Kidney tubule cell (primary cell): ENCODE data around the gene SEC62.
A peak's percentile ranks its signal among the peaks of the same experiment; 100 is the strongest.

Source experiments
- DNase-seq: peaks from one replicate; pipeline ENCODE4 v3.0.0-alpha.2; 2018; ENCODE audit warnings: low spot score

The SEC62 gene

DNA sequence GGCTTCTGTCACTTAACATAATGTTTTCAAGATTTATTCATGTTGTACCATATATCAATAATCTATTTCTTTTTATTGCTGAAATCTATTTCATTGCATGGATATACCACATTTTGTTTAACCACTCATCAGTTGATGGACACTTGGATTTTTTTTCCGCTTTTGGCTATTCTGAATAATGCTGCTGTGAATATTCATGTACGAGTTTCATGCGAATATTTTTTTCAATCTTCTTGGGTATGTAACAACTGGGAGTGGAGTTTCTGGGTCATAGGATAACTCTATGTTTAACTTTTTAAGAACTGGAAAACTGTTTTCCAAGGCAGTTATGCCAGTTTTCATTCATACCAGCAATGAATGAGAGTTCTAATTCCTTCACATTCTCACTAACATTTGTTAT is 49.5 kb downstream of the SEC62 start:
- DNase-seq, result no peak

DNA sequence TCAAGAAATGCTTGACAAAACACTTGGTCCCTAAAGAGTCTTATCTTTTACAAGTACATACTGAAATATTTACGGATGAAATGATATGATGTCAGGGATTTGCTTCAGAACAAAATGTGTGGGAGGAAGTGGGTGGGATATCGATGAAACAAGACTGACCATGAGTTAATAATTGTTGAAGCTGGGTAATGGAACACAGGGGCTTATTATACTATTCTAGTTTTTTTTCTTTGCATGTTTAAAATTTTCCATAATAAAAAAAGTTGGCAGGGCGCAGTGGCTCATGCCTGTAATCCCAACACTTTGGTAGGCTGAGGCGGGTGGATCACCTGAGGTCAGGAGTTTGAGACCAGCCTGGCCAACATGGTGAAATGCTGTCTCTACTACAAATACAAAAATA is 52.7 kb downstream of the SEC62 start:
- DNase-seq, result peak; percentile 31

DNA sequence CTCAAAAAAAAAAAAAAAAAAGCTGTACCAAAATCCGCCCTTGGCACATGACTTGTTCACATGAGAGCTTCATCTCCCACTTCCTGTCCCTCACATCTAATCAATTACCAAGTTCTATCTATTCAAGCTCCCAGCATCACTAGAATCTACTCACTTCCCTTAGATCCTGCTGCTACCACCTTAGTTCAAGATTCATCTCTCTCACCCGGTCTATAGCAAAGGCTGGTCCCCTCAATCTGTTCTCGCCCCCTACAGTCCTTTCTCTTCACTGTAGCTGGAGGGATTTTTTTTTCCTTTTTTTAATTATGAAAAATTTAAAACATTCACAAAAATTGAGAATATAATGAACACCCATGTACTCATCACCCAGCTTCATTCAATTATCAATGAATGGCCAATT is 54.5 kb downstream of the SEC62 start:
- no peak for DNase-seq

DNA sequence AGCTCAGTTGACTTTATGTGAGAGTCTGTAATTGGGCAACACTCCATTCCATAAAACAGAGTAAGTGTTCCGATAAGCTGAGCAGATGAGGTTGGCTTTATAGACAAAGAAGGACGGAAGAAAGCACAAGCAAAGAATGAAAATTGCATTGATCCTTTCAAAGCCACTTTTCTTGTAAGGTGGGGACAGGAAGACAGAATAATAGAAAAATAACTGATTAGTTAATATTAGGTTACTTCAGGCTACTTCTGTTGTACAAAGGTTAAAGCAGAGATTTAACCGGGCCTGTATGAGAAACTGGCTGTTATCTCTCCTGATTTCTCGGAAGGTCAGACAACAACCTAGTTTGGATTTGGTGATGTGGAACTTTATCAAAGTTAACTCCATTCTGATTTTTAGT is 55.7 kb downstream of the SEC62 start:
- DNase-seq, result no peak

DNA sequence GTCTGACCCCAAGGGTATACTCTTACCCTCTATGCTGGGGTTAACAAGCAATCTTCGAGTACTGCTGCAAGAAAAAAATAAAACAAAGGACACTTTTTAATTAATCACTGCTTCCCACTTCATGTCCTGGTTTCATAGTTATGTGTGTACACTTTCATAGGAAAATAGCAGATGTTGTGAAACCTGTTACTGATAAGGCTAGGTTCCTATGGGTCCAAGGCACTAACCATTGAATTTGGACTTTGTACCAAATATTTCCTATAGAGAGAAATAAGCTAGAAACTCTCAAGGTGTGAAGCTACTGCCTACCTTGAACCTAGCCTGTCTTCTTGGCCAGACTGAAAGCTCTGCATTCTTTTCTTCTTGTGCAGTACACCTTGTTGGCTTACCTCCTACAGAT is 56.6 kb downstream of the SEC62 start:
- DNase-seq, result no peak

DNA sequence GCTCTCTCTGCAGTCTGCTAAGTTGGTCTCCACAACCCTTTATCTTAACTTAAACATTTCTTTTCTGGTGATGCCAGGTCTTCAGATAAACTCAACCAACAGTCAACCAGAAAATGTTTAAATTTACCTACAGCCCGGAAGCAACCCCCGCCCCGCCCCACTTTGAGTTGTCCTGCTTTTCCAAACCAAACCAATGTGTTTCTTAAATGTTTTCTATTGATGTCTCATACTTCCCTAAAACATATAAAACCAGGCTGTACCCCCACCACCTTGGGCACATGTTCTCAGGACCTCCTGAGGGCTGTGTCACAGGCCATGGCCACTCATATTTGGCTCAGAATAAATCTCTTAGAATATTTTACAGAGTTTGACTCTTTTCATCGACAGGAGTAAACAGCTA is 58.0 kb downstream of the SEC62 start:
- no peak for DNase-seq

DNA sequence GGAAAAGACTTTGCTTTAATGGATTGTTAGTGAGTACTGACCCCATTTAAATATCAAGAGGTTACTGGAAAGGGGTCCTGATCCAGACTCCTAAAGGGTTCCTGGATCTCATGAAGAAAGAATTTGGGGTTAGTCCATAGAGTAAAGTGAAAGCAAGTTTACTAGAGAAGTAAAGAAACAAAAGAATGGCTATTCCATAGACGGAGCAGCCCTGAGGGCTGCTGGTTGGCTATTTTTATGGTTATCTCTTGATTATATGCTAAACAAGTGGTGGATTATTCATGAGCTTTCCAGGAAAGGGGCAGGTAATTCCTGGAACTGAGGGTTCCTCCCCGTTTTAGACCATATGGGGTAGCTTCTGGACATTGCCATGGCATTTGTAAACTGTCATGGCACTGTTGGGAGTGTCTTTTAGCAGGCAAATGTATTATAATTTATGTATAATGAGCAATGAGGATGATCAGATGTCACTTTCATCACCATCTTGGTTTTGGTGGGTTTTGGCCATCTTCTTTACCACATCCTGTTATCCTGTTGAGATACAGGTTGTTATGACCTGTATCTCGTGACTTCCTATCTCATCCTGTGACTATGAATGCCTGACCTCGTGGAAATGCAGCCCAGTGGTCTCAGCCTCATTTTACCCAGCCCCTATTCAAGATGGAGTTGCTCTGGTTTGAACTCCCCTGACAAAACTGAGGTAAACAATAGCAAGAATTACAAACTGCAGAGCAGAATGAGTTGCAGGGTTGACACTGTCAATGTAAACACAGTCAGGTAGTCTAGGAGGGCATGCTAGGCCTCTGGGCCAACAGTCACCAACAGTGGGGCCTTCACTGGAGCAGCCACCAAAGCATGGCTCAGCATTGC is 60.9 kb downstream of the SEC62 start:
- no peak for DNase-seq

DNA sequence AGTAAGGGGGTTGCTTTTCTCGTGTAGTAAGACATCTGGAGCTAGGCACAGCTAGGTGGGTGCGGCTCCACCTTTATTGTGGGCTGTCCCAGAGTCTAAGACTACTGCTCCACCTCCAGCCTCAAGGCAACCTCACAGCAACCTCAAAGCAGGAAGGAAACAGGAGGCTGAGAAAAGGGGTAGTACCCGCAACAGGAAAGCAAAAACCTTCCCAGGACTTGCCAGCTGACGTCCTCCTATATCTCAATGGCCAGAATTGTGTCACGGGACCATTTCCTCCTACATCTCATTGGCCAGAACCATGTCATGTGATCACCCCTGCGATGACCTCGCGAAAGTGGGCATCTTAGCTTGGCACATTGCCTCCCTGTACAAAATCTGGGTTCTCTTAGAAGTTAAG is 66.9 kb downstream of the SEC62 start:
- no peak for DNase-seq

DNA sequence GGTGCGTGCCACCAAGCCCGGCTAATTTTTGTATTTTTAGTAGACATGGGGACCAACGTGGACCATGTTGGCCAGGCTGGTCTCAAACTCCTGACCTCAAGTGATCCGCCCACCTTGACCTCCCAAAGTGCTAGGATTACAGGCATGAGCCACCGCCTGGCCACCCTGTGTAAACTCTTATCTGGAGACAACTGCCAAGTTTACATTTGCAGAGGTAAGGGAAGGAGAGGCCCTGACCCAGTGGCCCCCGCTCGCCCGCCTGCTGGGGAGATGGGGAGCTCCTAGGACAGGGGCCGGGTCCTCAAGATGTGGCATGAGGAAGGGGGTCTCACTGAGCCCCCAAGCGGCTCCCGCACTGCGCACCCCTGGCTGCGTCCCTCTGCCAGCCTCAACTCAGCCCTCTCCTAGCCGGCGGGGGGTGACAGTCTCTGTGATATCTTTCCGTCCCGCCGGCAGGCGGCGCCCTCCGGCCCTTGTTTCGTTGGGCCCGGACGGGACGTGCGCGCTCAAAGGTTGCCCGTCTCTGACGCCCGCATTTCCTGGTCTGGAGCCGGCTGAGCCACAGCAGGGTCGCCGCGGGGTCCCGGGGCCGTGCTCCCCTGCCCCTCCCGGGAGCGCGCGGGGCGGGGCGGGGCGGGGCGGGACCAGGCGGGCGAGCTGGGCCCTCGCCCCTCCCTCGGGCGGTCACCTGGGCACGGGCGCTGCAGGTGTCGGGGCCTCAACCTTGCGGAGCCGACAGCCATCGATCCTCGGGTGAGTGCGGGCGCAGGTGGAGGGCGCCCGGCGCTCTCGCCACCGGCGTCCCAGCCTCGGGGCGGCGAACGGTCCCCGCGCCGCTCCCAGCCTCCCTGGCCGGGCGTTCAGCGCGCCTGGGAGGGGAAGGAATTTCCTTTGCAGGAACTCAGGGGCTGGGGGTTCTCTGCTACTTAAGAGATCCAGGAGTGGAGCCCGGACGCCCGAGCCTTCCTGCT is 71.1 kb downstream of the SEC62 start, which contains the start of gene GPR160:
Gene GPR160, plus strand, starts transcription at position 533 of the 971 bp plus-strand sequence. CDS start 45,978 bp downstream, outside the sequence.
- DNase-seq, result peak; percentile 88

DNA sequence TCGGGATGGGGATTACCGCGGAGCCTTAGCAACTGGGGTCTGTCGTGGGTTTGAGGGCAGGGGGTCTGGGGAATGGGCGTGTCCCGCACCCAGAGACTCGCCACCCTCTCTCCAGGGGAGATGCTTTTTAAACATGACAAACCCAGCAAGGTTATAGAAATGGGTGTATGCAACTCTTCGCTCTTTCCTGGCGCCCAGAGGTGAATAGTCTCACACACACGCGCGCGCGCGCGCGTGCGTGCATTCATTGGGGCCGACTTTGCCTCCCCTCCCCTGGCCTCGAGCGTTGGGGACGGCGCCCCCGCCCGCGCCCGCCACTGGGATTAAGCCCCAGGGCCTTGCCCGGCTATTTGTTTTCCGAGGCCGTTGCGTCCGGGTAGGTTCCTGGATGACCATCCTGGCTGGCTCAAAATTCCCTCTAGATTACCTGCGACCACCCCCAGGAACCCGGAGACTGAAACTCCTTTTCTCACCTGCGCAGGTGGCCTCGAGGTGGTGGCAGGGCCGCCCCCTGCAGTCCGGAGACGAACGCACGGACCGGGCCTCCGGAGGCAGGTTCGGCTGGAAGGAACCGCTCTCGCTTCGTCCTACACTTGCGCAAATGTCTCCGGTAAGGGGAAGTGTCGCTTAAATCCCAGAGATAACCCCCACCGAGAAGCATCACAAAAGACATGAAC is 72.0 kb downstream of the SEC62 start:
- peak; percentile 39 for DNase-seq

DNA sequence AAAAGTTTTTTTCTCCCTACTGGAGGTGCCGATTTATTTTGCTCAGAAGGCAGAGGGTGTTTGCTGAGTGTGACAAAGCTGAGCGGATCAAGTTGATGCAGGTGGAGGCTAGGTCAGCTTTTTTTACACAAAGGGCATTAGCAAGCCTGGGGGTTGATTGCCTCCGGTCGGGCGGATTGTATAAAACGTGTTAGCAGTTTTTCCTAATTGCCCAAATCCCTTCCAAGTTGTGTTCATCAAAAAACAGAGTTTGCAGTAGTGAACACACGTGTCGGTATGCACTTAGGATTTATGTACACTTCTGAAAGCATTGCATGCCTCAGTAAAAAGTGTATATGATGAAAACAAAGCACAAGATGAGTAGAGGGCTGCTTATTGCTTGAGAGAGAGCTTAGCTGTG is 73.8 kb downstream of the SEC62 start:
- DNase-seq, result no peak

DNA sequence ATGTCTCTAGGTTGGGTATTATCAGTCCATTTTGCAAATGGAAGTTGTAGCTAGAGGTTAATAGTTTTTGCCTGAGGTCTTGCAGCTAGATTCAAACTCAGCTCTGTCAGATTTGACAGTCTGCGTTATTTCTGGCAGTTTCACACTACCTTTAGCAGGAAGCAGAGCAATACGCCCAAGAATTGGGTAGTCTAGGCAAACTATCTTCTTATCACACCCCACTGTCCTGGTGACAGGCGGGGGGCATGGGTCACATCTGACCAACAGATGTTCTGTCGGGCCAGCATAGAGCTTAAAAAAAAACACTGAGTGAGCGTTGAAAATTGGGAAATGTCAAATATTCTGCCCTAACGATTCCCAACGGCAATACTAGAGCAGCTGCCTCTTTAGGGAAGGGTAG is 76.9 kb downstream of the SEC62 start:
- no peak for DNase-seq

DNA sequence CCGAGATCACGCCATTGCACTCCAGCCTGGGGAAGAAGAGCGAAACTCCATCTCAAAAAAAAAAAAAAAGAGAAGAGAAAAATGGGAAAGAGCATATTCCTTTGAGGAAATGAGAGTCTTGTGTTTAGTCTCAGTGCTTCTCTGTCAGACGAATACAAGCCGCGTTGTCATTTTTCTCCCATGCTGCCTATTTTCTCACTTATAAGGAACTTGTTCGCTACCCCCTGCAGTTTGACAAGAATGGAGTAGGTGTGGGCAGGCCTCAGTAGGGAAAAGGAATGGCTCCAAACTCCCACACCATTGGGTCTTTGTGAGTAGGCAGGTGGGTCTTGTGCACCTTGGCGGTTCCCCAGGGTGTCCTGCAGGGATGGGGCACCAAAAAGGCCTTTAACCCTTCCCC is 77.7 kb downstream of the SEC62 start:
- no peak for DNase-seq

DNA sequence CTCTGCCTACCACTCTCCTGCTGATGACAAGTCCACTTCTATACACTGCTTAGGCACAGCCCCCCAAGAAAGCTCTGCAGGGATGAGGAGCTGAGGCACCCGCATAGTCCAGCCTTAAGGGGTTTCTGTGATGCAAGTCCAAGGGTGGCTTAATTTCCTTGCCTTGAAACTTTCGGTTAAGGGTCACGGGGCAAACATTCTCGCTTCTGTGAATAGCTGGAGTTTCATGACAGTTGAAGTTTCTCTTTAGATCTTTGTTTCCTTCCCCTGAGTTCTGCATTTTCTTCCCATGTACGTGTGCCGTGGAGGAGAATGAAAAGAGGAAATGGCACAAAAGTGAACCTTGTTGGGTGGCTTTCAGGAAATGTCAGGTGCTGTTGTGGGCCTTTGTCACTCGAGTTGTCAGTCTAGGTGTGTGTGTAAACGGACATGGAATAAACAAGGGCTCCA is 78.2 kb downstream of the SEC62 start:
- peak; percentile 20 for DNase-seq

DNA sequence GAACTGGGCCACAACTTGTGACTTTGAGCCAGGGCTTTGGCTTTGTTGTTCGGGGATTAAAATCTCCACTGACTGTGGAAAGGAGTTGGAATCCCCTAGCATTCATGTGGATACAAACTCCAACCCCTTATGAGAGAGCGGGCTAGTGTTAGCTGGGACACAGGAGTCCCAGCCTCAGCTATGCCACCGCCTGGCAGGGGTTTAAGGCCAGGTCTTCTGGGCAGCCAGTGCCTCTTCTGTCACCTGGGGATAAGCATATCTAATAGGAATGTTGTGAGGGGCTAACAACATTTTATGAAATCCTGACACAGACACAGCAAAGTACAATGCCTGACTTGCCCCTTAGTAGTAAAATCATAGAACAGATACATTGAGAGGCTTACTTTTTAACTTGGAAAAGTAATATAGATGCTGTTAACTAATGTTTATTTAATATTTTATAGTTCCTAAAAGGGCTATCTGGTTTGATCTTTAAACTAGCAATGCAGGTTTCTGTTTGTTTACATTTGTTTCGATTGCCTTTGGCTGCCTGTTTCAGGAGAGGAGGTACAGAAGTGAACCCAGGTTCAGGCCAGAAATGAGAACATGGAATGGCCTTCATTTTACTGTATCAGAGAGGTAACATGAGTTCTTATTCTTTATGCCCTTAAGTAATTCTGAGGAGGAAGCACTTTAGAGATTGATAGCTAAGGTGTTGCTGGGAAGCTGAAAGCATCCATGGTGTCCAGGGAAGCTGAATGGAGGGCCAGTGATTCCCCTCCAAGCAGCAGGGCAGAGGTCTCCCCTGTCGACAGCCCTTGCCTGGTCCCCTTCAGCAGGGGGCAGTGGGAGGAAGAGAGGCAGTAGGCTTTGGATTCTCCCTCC is 79.9 kb downstream of the SEC62 start:
- no peak for DNase-seq

DNA sequence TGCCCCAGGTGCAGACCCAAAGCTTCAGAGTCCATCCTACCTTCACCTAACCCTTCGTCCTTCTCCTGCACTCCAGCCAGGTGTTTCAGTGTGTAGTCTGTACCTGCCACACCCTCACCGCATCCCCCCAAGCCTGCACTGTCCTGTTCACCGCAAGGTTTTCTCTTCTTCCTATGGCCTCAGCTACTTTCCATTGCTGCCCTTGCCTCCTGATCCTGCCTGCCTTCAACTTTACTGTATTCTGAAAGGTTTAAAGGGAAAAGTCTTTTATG is 80.5 kb downstream of the SEC62 start:
- DNase-seq, result no peak
